GM12874 (cell line): ENCODE data around the gene PDGFRA.
A peak's percentile ranks its signal among the peaks of the same experiment; 100 is the strongest.

Experiments
- CTCF ChIP-seq: IDR thresholded peaks from 2 replicates; pipeline ENCODE4 v1.5.1; 2011; ENCODE audit warnings: low read depth, mild to moderate bottlenecking, control low read depth, low read length, moderate library complexity; ENCODE audit not compliant: insufficient read depth

PDGFRA gene

GRCh38 chr4:54217642-54218495 lies 11.2 kb upstream of the PDGFRA start:
- TF ChIP-seq CTCF: peak; percentile 69

GRCh38 chr4:54218736-54219135 lies 10.4 kb upstream of the PDGFRA start:
- TF ChIP-seq CTCF: no peak

GRCh38 chr4:54224996-54225597 lies 4.0 kb upstream of the PDGFRA start:
- no peak for TF ChIP-seq CTCF

GRCh38 chr4:54225598-54226403 lies 3.3 kb upstream of the PDGFRA start:
- TF ChIP-seq CTCF: no peak

GRCh38 chr4:54226404-54227255 lies 2.5 kb upstream of the PDGFRA start:
- TF ChIP-seq CTCF: no peak

- TF ChIP-seq CTCF: no peak
These were observed 1.6 kb upstream of the PDGFRA start for GRCh38 chr4:54227256-54228055.
